ENCODE measurements around the gene OCRL.

- no peak for TF ChIP-seq CEBPB (IDR thresholded peaks at IDR 0.05)
- TF ChIP-seq TAF1 (IDR thresholded peaks at IDR 0.05; ENCODE audit: low read depth), result no peak
- TF ChIP-seq RAD21 (IDR thresholded peaks at IDR 0.05; ENCODE audit: low read depth), result no peak
- no peak for TF ChIP-seq REST (IDR thresholded peaks at IDR 0.05; ENCODE audit: low read depth)
- TF ChIP-seq NFIC (IDR thresholded peaks at IDR 0.05), result no peak
- no peak for TF ChIP-seq EP300 (IDR thresholded peaks at IDR 0.05; ENCODE audit: borderline replicate concordance)
- no peak for TF ChIP-seq FOXM1 (IDR thresholded peaks at IDR 0.05; ENCODE audit: borderline replicate concordance, low read depth)
- TF ChIP-seq YY1 (IDR thresholded peaks at IDR 0.05; ENCODE audit: low read depth), result no peak
- TF ChIP-seq CREB1 (IDR thresholded peaks at IDR 0.05; ENCODE audit: low read depth), result no peak
- no peak for TF ChIP-seq TCF12 (IDR thresholded peaks at IDR 0.05; ENCODE audit: low read depth)
- TF ChIP-seq MAX (IDR thresholded peaks at IDR 0.05), result no peak
- TF ChIP-seq EGR1 (IDR thresholded peaks at IDR 0.05), result no peak
Measured at GRCh38 chrX:129632443-129632842, 92.4 kb downstream of the OCRL start.
